Spleen (tissue), 11 donors: ENCODE data around the gene SMAD3. TPM values are rescaled to one million over a fixed set of nuclear protein-coding genes. Genes with fewer than 3 reads are reported as not detected.

Experiments used
- DNase-seq: peaks from one replicate; pipeline ENCODE4 v3.0.0-alpha.2; 2020
- H3K27ac ChIP-seq, 8 donors: fragments of 200-600 bp; sonication (generic) in 7 of 8; 1 replicate in 4 of 8; 2 replicates in 4 of 8; pipeline versions ENCODE4 v1.5.0 to v1.8.0; 2016 to 2021; ENCODE audit warnings: inconsistent platforms in 4 of 8, mild to moderate bottlenecking in 4 of 8, moderate library complexity in 1 of 8
- H3K27me3 ChIP-seq, 7 donors: fragments of 200-600 bp; sonication (generic) in 6 of 7; replicated peaks in 1 of 7; 1 replicate in 4 of 7; 2 replicates in 3 of 7; pipeline versions ENCODE4 v1.5.0 to v1.8.0; 2016 to 2021; ENCODE audit warnings: inconsistent platforms in 3 of 7, mild to moderate bottlenecking in 1 of 7
- H3K36me3 ChIP-seq, 6 donors: fragments of 200-600 bp; sonication (generic) in 5 of 6; 1 replicate in 4 of 6; 2 replicates in 2 of 6; pipeline versions ENCODE4 v1.5.0 to v1.8.0; 2016 to 2021; ENCODE audit warnings: inconsistent platforms in 2 of 6
- H3K4me1 ChIP-seq, 6 donors: fragments of 200-600 bp; sonication (generic) in 5 of 6; 1 replicate in 3 of 6; 2 replicates in 3 of 6; pipeline versions ENCODE4 v1.5.0 to v1.8.0; 2016 to 2021; ENCODE audit warnings: inconsistent platforms in 3 of 6
- H3K4me3 ChIP-seq, 8 donors: fragments of 200-600 bp; sonication (generic) in 7 of 8; 1 replicate in 4 of 8; 2 replicates in 4 of 8; pipeline versions ENCODE4 v1.5.0 to v1.8.0; 2016 to 2021; ENCODE audit warnings: inconsistent platforms in 4 of 8, mild to moderate bottlenecking in 4 of 8, moderate library complexity in 2 of 8
- H3K9me3 ChIP-seq, 8 donors: fragments of 200-600 bp; sonication (generic) in 7 of 8; 1 replicate in 4 of 8; 2 replicates in 4 of 8; pipeline versions ENCODE4 v1.5.0 to v1.8.0; 2016 to 2021; ENCODE audit warnings: inconsistent platforms in 4 of 8
- CTCF ChIP-seq, 11 experiments: fragments of 200-600 bp in 7 of 11; fragments of 450-650 bp in 4 of 11; sonication (generic) in 4 of 11; IDR thresholded peaks in 8 of 11; conservative IDR thresholded peaks in 3 of 11; 1 replicate in 7 of 11; 2 replicates in 4 of 11; pipeline versions ENCODE4 v1.4.0 to v1.8.0; 2016 to 2021; ENCODE audit warnings: antibody characterized with exemption in 11 of 11, inconsistent platforms in 4 of 11, mild to moderate bottlenecking in 1 of 11
- POLR2A ChIP-seq, 3 donors: fragments of 450-650 bp; IDR thresholded peaks; one replicate each; pipeline ENCODE4 v1.5.1; 2017; ENCODE audit warnings: antibody characterized with exemption in 3 of 3, mild to moderate bottlenecking in 1 of 3
- POLR2AphosphoS5 ChIP-seq, 3 donors: sonication (generic); formaldehyde crosslinking; IDR thresholded peaks; one replicate each; pipeline ENCODE4 v1.5.1; 2017; ENCODE audit warnings: antibody characterized with exemption in 3 of 3
- WGBS, 5 donors: extraction: QIAGEN DNeasy Blood & Tissue Kit in 3 of 5; methylation state at CpG; one replicate each; pipeline versions ENCODE4 v1.1.5 to v1.1.7; 2013 to 2018; 5-methylcytosine and 5-hydroxymethylcytosine counted together
- intact Hi-C: fragments of 100-400 bp; cut with DNase I; formaldehyde crosslinking; loops from one replicate; pipeline ENCODE4 v1.15.0; 2023; ENCODE audit warnings: low total_unique reads
- polyA plus RNA-seq, 3 donors: library from polyadenylated mRNA; stranded (reverse); fragments of 200-250 nt; gene quantifications; one replicate each; pipeline ENCODE4 v1.2.1, GENCODE V29; 2013
- total RNA-seq, 7 donors: library from RNA; depleted of rRNA in 3 of 7; stranded (reverse); fragments of >200 nt in 3 of 7; fragmentation: NEBNext Ultra II Directional in 4 of 7; extraction: Animal tissue kit (Norgen Biotek cat#: 25700) in 4 of 7; gene quantifications; one replicate each; pipeline versions ENCODE4 v1.1.0 to v1.2.1, GENCODE V29; 2016 to 2021
- donor health status: healthy with polysubstance abuse.
- donor health status: DM: no; HTN: no; CAD: no; lungs with moderate emphysema.
- donor health status: DM: no; HTN: no; CAD: no.
- donor health status: Bipolar disorder and iron deficiency.
- donor health status: healthy.
- donor health status: DM: no; HTN: no; CAD: no.
- donor health status: DM: yes; HTN: yes; CAD: no.

SMAD3 gene
- total and polyA plus RNA-seq, 10 donors: 8.3 to 78.4 (median 33.7) TPM

GRCh38 chr15:67105065-67105951 lies 39.9 kb downstream of the SMAD3 start:
- Histone ChIP-seq H3K4me3 (no peak overlapping the region), H3K4me1 (peaks cover 72 to 100% (median 100%) of the 10 kb centered on the region in 6 donors), H3K9me3 (no peaks in the 10 kb centered on the region), H3K36me3 (no peaks in the 10 kb centered on the region), H3K27me3 (no peaks in the 10 kb centered on the region), H3K27ac (peak overlapping the region; percentile 17 to 88 (median 74))
- DNase-seq: peak; percentile 66
- WGBS, 5 donors: 48 to 78% (median 68%) methylated on average over 11 of the region's 11 CpGs
- intact Hi-C loops: no loop called here
- TF ChIP-seq CTCF (IDR thresholded peaks at IDR 0.05 in 8 of 11, conservative IDR thresholded peaks at IDR 0.05 in 3 of 11) (no peak), POLR2AphosphoS5 (IDR thresholded peaks at IDR 0.05) (peak in 1 of 3 donors; percentile 31), POLR2A (IDR thresholded peaks at IDR 0.05) (no peak)

- Histone ChIP-seq H3K9me3 (peaks cover 0 to 3% (median 0%) of the 10 kb centered on the region in 8 donors), H3K4me3 (no peak overlapping the region), H3K27me3 (no peaks in the 10 kb centered on the region), H3K36me3 (no peaks in the 10 kb centered on the region), H3K27ac (peak overlapping the region in 7 of 8 donors; percentile 32 to 88 (median 82)), H3K4me1 (peaks cover 74 to 100% (median 100%) of the 10 kb centered on the region in 6 donors)
- 70 to 81% (median 74%) methylated on average over 8 of the region's 8 CpGs for WGBS, 5 donors
- intact Hi-C loops: no loop called here
- no peak for TF ChIP-seq CTCF (IDR thresholded peaks at IDR 0.05 in 8 of 11, conservative IDR thresholded peaks at IDR 0.05 in 3 of 11)
- TF ChIP-seq POLR2A (IDR thresholded peaks at IDR 0.05): no peak
- TF ChIP-seq POLR2AphosphoS5 (IDR thresholded peaks at IDR 0.05): no peak
- peak; percentile 62 for DNase-seq
Measured at GRCh38 chr15:67105991-67106763, 40.8 kb downstream of the SMAD3 start.

DNA sequence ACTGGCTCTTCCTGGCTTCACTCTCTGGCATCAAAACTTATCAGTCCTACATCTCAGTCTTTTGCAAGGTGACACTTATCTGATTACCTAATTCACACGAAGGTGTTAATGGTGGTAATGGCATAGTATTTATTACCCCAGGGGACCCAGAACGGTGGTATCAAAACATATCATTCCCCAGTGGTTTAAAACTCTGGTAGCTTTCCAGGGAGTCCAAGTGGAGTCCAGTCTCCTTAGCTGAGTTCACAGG lies 41.3 kb downstream of the SMAD3 start:
- no peak for DNase-seq
- no peaks in the 10 kb centered on the region for H3K27me3 ChIP-seq
- no peaks in the 10 kb centered on the region for H3K36me3 ChIP-seq
- H3K4me3 ChIP-seq: no peak overlapping the region
- peak overlapping the region in 5 of 8 donors; percentile 66 to 88 (median 84) for H3K27ac ChIP-seq
- peaks cover 0 to 7% (median 0%) of the 10 kb centered on the region in 8 donors for H3K9me3 ChIP-seq
- TF ChIP-seq CTCF (IDR thresholded peaks at IDR 0.05 in 8 of 11, conservative IDR thresholded peaks at IDR 0.05 in 3 of 11) (no peak), POLR2A (IDR thresholded peaks at IDR 0.05) (no peak), POLR2AphosphoS5 (IDR thresholded peaks at IDR 0.05) (no peak)
- WGBS, 5 donors: 29 to 39% (median 36%) methylated on average over 2 of the region's 2 CpGs
- peaks cover 71 to 100% (median 96%) of the 10 kb centered on the region in 6 donors for H3K4me1 ChIP-seq
- intact Hi-C loops: no loop called here
